Left lung (tissue), 10 donors: ENCODE results near the gene CKS2. TPM values are rescaled to one million over a fixed set of nuclear protein-coding genes. Genes with fewer than 3 reads are reported as not detected.
A peak's percentile ranks its signal among the peaks of the same experiment; 100 is the strongest.
"Not testable (repeated sequence)": the region's sequence is repeated elsewhere in the genome, so short reads cannot be mapped to it uniquely, and the experiment has no call there.

ENCODE experiments used
- ATAC-seq: fragments of 200-7000 bp; cut with Tn5 transposase; one replicate; pipeline ENCODE4 v1.9.1; 2020; ENCODE audit warnings: moderate library complexity
- DNase-seq, 4 donors: peaks; one replicate each; pipeline ENCODE4 v3.0.0-alpha.2; 2013 to 2020
- H3K27ac ChIP-seq, 2 donors: fragments of 200-600 bp; sonication (generic) in 1 of 2; one replicate each; pipeline versions ENCODE4 v1.5.0 to v1.8.0; 2020 to 2021
- H3K27me3 ChIP-seq, 2 donors: fragments of 200-600 bp; sonication (generic) in 1 of 2; one replicate each; pipeline versions ENCODE4 v1.5.0 to v1.8.0; 2020 to 2021
- H3K36me3 ChIP-seq, 2 donors: fragments of 200-600 bp; sonication (generic) in 1 of 2; one replicate each; pipeline versions ENCODE4 v1.5.0 to v1.8.0; 2020 to 2021
- H3K4me1 ChIP-seq, 2 donors: fragments of 200-600 bp; one replicate each; pipeline ENCODE4 v1.8.0; 2021
- H3K4me3 ChIP-seq, 2 donors: fragments of 200-600 bp; sonication (generic) in 1 of 2; one replicate each; pipeline versions ENCODE4 v1.5.0 to v1.8.0; 2020 to 2021; ENCODE audit warnings: mild to moderate bottlenecking in 1 of 2
- H3K9me3 ChIP-seq, 2 donors: fragments of 200-600 bp; sonication (generic) in 1 of 2; one replicate each; pipeline versions ENCODE4 v1.5.0 to v1.8.0; 2020 to 2021
- CTCF ChIP-seq, 2 donors: fragments of 200-600 bp; sonication (generic) in 1 of 2; IDR thresholded peaks; one replicate each; pipeline versions ENCODE4 v1.5.0 to v1.8.0; 2021; ENCODE audit warnings: antibody characterized with exemption in 2 of 2
- intact Hi-C, 2 donors: fragments of 100-400 bp; cut with DNase I; formaldehyde crosslinking; loops; one replicate each; pipeline versions ENCODE4 v1.11.2 to v1.14.2; 2022
- polyA plus RNA-seq, 6 donors: library from polyadenylated mRNA; unstranded; fragments of 120-200 nt; gene quantifications; one replicate each; pipeline ENCODE4 v1.2.1, GENCODE V29; 2013; ENCODE audit not compliant: insufficient read length in 6 of 6
- total RNA-seq, 2 donors: library from RNA; stranded (reverse); fragmentation: NEBNext Ultra II Directional; extraction: Animal tissue kit (Norgen Biotek cat#: 25700); gene quantifications; one replicate each; pipeline ENCODE4 v1.2.1, GENCODE V29; 2021
- donor health status: DM: no; HTN: yes; CAD: no.
- donor health status: DM: no; HTN: no; CAD: no.

CKS2 gene
- total and polyA plus RNA-seq, 8 donors = 43.1 to 127 (median 74.6) TPM

GRCh38 chr9:89277043-89277442 lies 34.0 kb upstream of the CKS2 start:
- ATAC-seq = no peak
- Histone ChIP-seq H3K36me3 (no peaks in the 10 kb centered on the region), H3K27ac (no peak overlapping the region), H3K9me3 (peaks cover 0 to 34% of the 10 kb centered on the region in 2 donors), H3K4me3 (no peak overlapping the region), H3K4me1 (peaks cover 1 to 8% of the 10 kb centered on the region in 2 donors), H3K27me3 (no peaks in the 10 kb centered on the region)
- no peak for TF ChIP-seq CTCF (IDR thresholded peaks at IDR 0.05)
- no peak for DNase-seq
- intact Hi-C loops = no loop called here

- Histone ChIP-seq H3K36me3 (no peaks in the 10 kb centered on the region), H3K4me3 (no peak overlapping the region), H3K27me3 (no peaks in the 10 kb centered on the region), H3K9me3 (peaks cover 0 to 31% of the 10 kb centered on the region in 2 donors), H3K27ac (peak overlapping the region in 1 of 2 donors; percentile 17), H3K4me1 (peaks cover 3 to 12% of the 10 kb centered on the region in 2 donors)
- no peak for TF ChIP-seq CTCF (IDR thresholded peaks at IDR 0.05)
- DNase-seq (peak in 2 of 4 donors; percentile 38 to 40), ATAC-seq (peak; percentile 87)
- intact Hi-C loops = no loop called here
These were observed 33.5 kb upstream of the CKS2 start for GRCh38 chr9:89277454-89277853.

DNA sequence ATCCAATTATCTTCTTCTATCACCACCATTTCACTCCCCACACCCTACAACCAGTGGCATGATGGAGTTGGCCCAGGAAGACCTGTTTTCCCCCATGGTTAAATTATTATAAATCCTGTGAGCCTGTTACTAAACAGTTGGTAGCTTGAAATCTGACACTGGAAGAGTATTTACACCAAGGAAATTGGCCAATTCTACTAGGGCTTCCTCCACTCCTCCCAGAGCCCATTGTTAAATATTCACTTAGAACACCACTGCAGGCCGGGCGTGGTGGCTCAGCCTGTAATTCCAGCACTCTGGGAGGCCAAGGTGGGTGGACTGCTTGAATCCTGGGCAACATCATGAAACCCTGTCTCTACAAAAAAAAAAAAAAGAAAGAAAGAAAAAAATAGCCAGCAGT lies 32.4 kb upstream of the CKS2 start:
- peaks cover 0 to 20% of the 10 kb centered on the region in 2 donors for H3K9me3 ChIP-seq
- H3K4me3 ChIP-seq = no peak overlapping the region
- DNase-seq (no peak), ATAC-seq (peak; percentile 3)
- no peaks in the 10 kb centered on the region for H3K27me3 ChIP-seq
- H3K4me1 ChIP-seq = peaks cover 3 to 16% of the 10 kb centered on the region in 2 donors
- intact Hi-C loops = no loop called here
- H3K27ac ChIP-seq = no peak overlapping the region
- TF ChIP-seq CTCF (IDR thresholded peaks at IDR 0.05) = no peak
- no peaks in the 10 kb centered on the region for H3K36me3 ChIP-seq

DNA sequence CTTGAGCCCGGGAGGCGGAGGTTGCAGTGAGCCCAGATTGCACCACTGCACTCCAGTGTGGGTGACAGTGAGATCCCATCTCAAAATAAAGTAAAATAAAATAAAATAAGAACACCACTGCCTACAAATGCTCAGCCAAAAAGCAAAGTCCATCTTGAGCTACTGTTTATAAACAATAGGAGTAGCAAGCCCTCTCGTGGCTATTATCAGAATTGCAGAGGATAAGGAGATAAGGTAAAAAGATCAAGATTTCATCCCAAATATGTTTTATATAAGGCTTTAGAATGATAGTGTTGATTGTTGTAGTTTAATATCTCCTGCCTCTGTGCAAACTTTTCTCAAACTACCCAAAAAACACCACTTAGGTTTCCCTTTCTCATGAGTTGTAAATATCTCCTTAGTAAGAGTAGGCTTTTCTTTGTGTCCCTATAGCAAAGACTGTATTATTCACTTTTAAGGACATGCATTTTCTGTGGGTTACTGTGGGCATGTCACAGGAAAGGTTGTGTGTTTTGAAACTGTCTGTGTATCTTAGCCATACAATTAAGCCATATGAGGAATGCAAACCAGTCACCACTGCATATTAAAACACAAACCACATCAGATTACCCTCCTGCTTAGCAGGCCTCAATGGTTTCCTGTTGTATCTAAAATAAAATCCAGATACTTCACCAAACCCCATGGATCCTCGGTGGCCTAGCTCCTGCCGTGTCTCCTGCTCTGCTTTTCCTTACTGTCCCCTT lies 31.8 kb upstream of the CKS2 start:
- H3K4me1 ChIP-seq = peaks cover 3 to 16% of the 10 kb centered on the region in 2 donors
- ATAC-seq (peak; percentile 66), DNase-seq (peak in 2 of 4 donors; percentile 41 to 66)
- intact Hi-C loops = no loop called here
- H3K27me3 ChIP-seq = no peaks in the 10 kb centered on the region
- no peak overlapping the region for H3K4me3 ChIP-seq
- peaks cover 0 to 13% of the 10 kb centered on the region in 2 donors for H3K9me3 ChIP-seq
- TF ChIP-seq CTCF (IDR thresholded peaks at IDR 0.05) = peak; percentile 61 to 74
- H3K27ac ChIP-seq = no peak overlapping the region
- H3K36me3 ChIP-seq = no peaks in the 10 kb centered on the region

DNA sequence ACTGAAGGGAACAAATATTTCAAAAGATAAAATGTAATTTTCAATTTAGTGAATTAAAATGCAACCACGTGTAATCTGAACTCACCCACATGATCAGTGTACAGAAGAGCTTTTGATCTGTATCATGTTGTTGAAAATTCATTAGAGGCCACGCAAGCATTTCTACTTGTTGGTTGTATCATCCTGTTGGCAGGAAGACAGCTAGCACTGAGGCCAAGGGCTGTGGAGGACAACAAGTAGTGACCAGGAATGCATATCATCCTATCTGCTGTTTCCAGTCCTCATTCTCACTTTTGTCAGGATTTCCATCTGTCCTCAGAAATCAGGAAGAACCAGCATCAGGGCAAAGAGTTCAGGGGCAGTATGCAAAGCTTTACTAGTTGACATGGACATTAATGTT lies 29.9 kb upstream of the CKS2 start:
- Histone ChIP-seq H3K27me3 (no peaks in the 10 kb centered on the region), H3K4me3 (no peak overlapping the region), H3K4me1 (peaks cover 3 to 16% of the 10 kb centered on the region in 2 donors), H3K27ac (no peak overlapping the region), H3K9me3 (no peaks in the 10 kb centered on the region), H3K36me3 (no peaks in the 10 kb centered on the region)
- no peak for TF ChIP-seq CTCF (IDR thresholded peaks at IDR 0.05)
- ATAC-seq (no peak), DNase-seq (no peak)
- intact Hi-C loops = no loop called here

DNA sequence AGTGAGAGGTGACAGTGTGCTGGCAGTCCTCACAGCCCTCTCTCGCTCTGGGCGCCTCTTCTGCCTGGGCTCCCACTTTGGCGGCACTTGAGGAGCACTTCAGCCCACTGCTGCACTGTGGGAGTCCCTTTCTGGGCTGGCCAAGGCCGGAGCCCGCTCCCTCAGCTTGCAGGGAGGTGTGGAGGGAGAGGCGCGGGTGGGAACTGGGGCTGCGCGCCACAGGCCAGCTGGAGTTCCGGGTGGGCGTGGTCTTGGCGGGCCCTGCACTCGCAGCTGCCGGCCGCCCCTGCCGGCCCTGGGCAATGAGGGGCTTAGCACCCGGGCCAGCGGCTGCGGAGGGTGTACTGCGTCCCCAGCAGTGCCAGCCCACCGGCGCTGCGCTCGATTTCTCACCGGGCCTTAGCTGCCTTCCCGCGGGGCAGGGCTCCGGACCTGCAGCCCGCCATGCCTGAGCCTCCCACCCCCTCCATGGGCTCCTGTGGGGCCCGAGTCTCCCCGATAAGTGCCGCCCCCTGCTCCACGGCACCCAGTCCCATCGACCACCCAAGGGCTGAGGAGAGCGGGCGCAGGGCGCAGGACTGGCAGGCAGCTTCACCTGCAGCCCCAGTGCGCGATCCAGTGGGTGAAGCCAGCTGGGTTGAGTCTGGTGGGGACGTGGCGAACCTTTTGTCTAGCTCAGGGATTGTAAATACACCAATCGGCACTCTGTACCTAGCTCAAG lies 28.6 kb upstream of the CKS2 start:
- H3K4me3 ChIP-seq = peak overlapping the region; percentile 27 to 34
- peak overlapping the region; percentile 13 to 20 for H3K27ac ChIP-seq
- intact Hi-C loops, H3K27me3 ChIP-seq, H3K36me3 ChIP-seq, H3K9me3 ChIP-seq: not testable (repeated sequence)
- DNase-seq = peak in 3 of 4 donors; percentile 44 to 86 (median 56)
- peaks cover 3 to 16% of the 10 kb centered on the region in 2 donors for H3K4me1 ChIP-seq
- ATAC-seq = peak; percentile 62
